HepG2 (cell line): ENCODE measurements around the gene PPM1F. TPM values are rescaled to one million over a fixed set of nuclear protein-coding genes. Genes with fewer than 3 reads are reported as not detected.

Experiments
- ARNT2 ChIP-seq: sonication (generic); formaldehyde crosslinking; IDR thresholded peaks from 2 replicates; pipeline ENCODE4 v1.8.0; 2022; ENCODE audit warnings: mild to moderate bottlenecking, low read depth, missing genetic modification reagents, moderate library complexity
- HOXA5 ChIP-seq: sonication (generic); formaldehyde crosslinking; IDR thresholded peaks from 2 replicates; pipeline ENCODE4 v1.4.0; 2020; ENCODE audit warnings: missing genetic modification reagents
- MEIS1 ChIP-seq: sonication (generic); formaldehyde crosslinking; IDR thresholded peaks from 2 replicates; pipeline ENCODE4 v1.9.0; 2021; ENCODE audit warnings: mild to moderate bottlenecking, missing genetic modification reagents, moderate library complexity, borderline replicate concordance
- NCOA1 ChIP-seq: sonication (generic); formaldehyde crosslinking; IDR thresholded peaks from 2 replicates; pipeline ENCODE4 v1.9.0; 2021; ENCODE audit warnings: missing genetic modification reagents
- NFKBIZ ChIP-seq: IDR thresholded peaks from 2 replicates; pipeline ENCODE4 v1.6.1; 2018; ENCODE audit warnings: missing genetic modification reagents, missing compliant biosample characterization
- PHF8 ChIP-seq: sonication (generic); formaldehyde crosslinking; IDR thresholded peaks from 2 replicates; pipeline ENCODE4 v1.5.0; 2020; ENCODE audit warnings: missing genetic modification reagents
- POGZ ChIP-seq: sonication (generic); formaldehyde crosslinking; IDR thresholded peaks from 2 replicates; pipeline ENCODE4 v1.4.0; 2020; ENCODE audit warnings: mild to moderate bottlenecking, missing genetic modification reagents
- PRPF4 ChIP-seq: fragments of 200-400 bp; formaldehyde crosslinking; IDR thresholded peaks from 2 replicates; pipeline ENCODE4 v1.6.1; 2016; ENCODE audit warnings: low read length, low read depth; ENCODE audit not compliant: poor library complexity, severe bottlenecking
- RBM39 ChIP-seq: fragments of 200-400 bp; formaldehyde crosslinking; IDR thresholded peaks from one replicate; pipeline ENCODE4 v1.6.1; 2018; ENCODE audit warnings: antibody characterized with exemption, mild to moderate bottlenecking, low read depth, low read length; ENCODE audit not compliant: poor library complexity, severe bottlenecking
- SALL2 ChIP-seq: sonication (generic); formaldehyde crosslinking; IDR thresholded peaks from 2 replicates; pipeline ENCODE4 v1.8.1; 2023; ENCODE audit warnings: mild to moderate bottlenecking, missing genetic modification reagents, inconsistent platforms
- TAF15 ChIP-seq: fragments of 200-400 bp; formaldehyde crosslinking; IDR thresholded peaks from one replicate; pipeline ENCODE4 v1.6.1; 2018; ENCODE audit warnings: mild to moderate bottlenecking, low read depth, low read length; ENCODE audit not compliant: poor library complexity, severe bottlenecking
- XRCC5 ChIP-seq: fragments of 200-400 bp; formaldehyde crosslinking; optimal IDR thresholded peaks from 2 replicates; pipeline ENCODE3; 2017; ENCODE audit warnings: mild to moderate bottlenecking, low read length
- ZFP41 ChIP-seq: sonication (generic); formaldehyde crosslinking; IDR thresholded peaks from 2 replicates; pipeline ENCODE4 v1.4.0; 2020; ENCODE audit warnings: mild to moderate bottlenecking, missing genetic modification reagents, borderline replicate concordance
- ZNF124 ChIP-seq: sonication (generic); formaldehyde crosslinking; IDR thresholded peaks from 2 replicates; pipeline ENCODE4 v1.4.0; 2020; ENCODE audit warnings: missing genetic modification reagents
- ZNF335 ChIP-seq: sonication (generic); formaldehyde crosslinking; IDR thresholded peaks from 2 replicates; pipeline ENCODE4 v1.4.0; 2020; ENCODE audit warnings: missing genetic modification reagents
- ZNF432 ChIP-seq: sonication (generic); formaldehyde crosslinking; IDR thresholded peaks from 2 replicates; pipeline ENCODE4 v1.5.0; 2020; ENCODE audit warnings: missing genetic modification reagents, mild to moderate bottlenecking, borderline replicate concordance
- ZNF598 ChIP-seq: sonication (generic); formaldehyde crosslinking; IDR thresholded peaks from 2 replicates; pipeline ENCODE4 v1.5.1; 2020; ENCODE audit warnings: mild to moderate bottlenecking, missing genetic modification reagents, borderline replicate concordance
- polyA plus RNA-seq, 8 experiments: library from polyadenylated mRNA; depleted of rRNA in 3 of 8; stranded (reverse) in 7 of 8; unstranded in 1 of 8; fragments of >200 nt; fragmentation: Illumina TruSeq in 4 of 8; extraction: Trizol in 4 of 8; gene quantifications; 2 replicates each; pipeline versions ENCODE4 v1.2.1 to v1.2.3, GENCODE V29; 2011 to 2016; ENCODE audit warnings: low read depth in 4 of 8, missing spikeins in 1 of 8, mixed read lengths in 1 of 8; ENCODE audit not compliant: insufficient read depth in 1 of 8
- total RNA-seq, 5 experiments: library from RNA; depleted of rRNA; stranded (reverse); fragments of >200 nt; fragmentation: Illumina TruSeq; extraction: Trizol; gene quantifications; 2 replicates each; pipeline ENCODE4 v1.2.3, GENCODE V29; 2016; ENCODE audit warnings: low read depth in 1 of 5
- TF ChIP-seq, protein P1 (sequence below): sonication (generic); formaldehyde crosslinking; IDR thresholded peaks from 2 replicates; pipeline ENCODE4 v1.4.0; 2020; ENCODE audit warnings: low read depth, mild to moderate bottlenecking, missing genetic modification reagents
- TF ChIP-seq, protein P2 (sequence below): sonication (generic); formaldehyde crosslinking; IDR thresholded peaks from 2 replicates; pipeline ENCODE4 v1.4.0; 2020; ENCODE audit warnings: missing genetic modification reagents
- TF ChIP-seq, protein P3 (sequence below): sonication (generic); formaldehyde crosslinking; IDR thresholded peaks from 2 replicates; pipeline ENCODE4 v1.5.0; 2020; ENCODE audit warnings: missing genetic modification reagents
- TF ChIP-seq, protein P4 (sequence below): sonication (generic); formaldehyde crosslinking; conservative IDR thresholded peaks from 2 replicates; pipeline ENCODE4 v1.4.0; 2020; ENCODE audit warnings: missing genetic modification reagents
- TF ChIP-seq, protein P5 (sequence below): sonication (generic); formaldehyde crosslinking; IDR thresholded peaks from 2 replicates; pipeline ENCODE4 v1.4.0; 2020; ENCODE audit warnings: mild to moderate bottlenecking, low read depth, missing genetic modification reagents
- TF ChIP-seq, protein P6 (sequence below): IDR thresholded peaks from 2 replicates; pipeline ENCODE4 v1.6.1; 2016; ENCODE audit warnings: missing biosample characterization, missing genetic modification reagents, low read depth

The PPM1F gene
- total and polyA plus RNA-seq, 2 of the 13 experiments (the other 11 are each of a cell fraction or from before 2014, with no cell fraction given), result 11.0 to 19.6 TPM

DNA sequence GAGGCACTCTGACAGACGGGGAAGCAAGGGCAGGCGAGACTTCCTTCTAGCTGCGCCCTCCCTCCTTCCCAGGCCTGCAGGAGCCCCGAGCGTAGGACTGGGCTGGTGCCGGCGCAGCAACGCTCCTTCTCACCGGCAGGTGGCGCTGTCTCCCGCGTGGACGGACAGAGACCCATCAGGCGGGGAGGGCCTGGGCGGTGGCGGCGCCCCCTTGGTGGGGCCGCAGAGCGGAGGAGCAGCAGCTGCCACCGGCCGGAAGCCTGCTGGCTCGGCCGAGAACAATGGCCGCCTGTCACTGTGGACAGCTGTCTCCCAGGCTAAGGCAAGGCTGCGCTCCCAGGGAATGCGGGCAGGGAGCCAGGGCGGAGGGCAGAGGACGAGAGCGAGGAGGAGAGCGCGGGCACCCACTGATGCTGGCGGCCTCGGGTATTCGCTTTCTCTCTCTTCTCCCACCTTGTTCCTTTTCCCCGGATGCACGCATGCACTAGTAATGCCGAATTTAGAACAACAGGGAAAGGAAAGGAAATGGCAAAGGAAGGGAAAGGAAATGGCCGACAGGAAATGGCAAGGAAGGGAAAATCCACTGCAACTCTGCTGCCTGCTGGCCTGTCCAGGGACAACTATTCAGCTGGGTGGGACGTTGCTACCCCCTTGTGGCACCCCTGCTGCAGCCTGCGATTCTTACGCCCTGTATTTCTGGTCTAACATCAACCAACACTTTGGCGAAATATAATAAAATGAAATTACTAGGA, 14.4 kb downstream of the PPM1F start (continued):
- TF ChIP-seq NCOA1 (CRISPR knock-in tag) (0 out of 2 replicates have a peak, but pooled peaks have one; percentile 76), ARNT2 (peak; percentile 81), POGZ (CRISPR knock-in tag) (peak; percentile 90), ZNF335 (CRISPR knock-in tag) (no peak), NFKBIZ (CRISPR knock-in tag) (no peak), PHF8 (CRISPR knock-in tag) (peak; percentile 68), ZNF598 (CRISPR knock-in tag) (no peak), ZNF124 (peak; percentile 18), TAF15 (peak; percentile 36), MEIS1 (CRISPR knock-in tag) (peak; percentile 80; the same call in 1 of the 2 replicates), HOXA5 (CRISPR knock-in tag) (0 out of 2 replicates have a peak, but pooled peaks have one; percentile 28), SALL2 (CRISPR knock-in tag) (peak; percentile 48; the same call in 1 of the 2 replicates), XRCC5 (peak; percentile 97), ZFP41 (CRISPR knock-in tag) (no peak), RBM39 (peak; percentile 93), ZNF432 (CRISPR knock-in tag) (no peak), PRPF4 (no peak)
- TF ChIP-seq, protein P1, sequence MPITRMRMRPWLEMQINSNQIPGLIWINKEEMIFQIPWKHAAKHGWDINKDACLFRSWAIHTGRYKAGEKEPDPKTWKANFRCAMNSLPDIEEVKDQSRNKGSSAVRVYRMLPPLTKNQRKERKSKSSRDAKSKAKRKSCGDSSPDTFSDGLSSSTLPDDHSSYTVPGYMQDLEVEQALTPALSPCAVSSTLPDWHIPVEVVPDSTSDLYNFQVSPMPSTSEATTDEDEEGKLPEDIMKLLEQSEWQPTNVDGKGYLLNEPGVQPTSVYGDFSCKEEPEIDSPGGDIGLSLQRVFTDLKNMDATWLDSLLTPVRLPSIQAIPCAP (CRISPR knock-in tag), result no peak
- TF ChIP-seq, protein P2, sequence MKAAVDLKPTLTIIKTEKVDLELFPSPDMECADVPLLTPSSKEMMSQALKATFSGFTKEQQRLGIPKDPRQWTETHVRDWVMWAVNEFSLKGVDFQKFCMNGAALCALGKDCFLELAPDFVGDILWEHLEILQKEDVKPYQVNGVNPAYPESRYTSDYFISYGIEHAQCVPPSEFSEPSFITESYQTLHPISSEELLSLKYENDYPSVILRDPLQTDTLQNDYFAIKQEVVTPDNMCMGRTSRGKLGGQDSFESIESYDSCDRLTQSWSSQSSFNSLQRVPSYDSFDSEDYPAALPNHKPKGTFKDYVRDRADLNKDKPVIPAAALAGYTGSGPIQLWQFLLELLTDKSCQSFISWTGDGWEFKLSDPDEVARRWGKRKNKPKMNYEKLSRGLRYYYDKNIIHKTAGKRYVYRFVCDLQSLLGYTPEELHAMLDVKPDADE, result no peak
- TF ChIP-seq, protein P3, sequence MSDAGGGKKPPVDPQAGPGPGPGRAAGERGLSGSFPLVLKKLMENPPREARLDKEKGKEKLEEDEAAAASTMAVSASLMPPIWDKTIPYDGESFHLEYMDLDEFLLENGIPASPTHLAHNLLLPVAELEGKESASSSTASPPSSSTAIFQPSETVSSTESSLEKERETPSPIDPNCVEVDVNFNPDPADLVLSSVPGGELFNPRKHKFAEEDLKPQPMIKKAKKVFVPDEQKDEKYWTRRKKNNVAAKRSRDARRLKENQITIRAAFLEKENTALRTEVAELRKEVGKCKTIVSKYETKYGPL (CRISPR knock-in tag), result no peak
- TF ChIP-seq, protein P4, sequence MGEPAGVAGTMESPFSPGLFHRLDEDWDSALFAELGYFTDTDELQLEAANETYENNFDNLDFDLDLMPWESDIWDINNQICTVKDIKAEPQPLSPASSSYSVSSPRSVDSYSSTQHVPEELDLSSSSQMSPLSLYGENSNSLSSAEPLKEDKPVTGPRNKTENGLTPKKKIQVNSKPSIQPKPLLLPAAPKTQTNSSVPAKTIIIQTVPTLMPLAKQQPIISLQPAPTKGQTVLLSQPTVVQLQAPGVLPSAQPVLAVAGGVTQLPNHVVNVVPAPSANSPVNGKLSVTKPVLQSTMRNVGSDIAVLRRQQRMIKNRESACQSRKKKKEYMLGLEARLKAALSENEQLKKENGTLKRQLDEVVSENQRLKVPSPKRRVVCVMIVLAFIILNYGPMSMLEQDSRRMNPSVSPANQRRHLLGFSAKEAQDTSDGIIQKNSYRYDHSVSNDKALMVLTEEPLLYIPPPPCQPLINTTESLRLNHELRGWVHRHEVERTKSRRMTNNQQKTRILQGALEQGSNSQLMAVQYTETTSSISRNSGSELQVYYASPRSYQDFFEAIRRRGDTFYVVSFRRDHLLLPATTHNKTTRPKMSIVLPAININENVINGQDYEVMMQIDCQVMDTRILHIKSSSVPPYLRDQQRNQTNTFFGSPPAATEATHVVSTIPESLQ (CRISPR knock-in tag), result no peak
- TF ChIP-seq, protein P5, sequence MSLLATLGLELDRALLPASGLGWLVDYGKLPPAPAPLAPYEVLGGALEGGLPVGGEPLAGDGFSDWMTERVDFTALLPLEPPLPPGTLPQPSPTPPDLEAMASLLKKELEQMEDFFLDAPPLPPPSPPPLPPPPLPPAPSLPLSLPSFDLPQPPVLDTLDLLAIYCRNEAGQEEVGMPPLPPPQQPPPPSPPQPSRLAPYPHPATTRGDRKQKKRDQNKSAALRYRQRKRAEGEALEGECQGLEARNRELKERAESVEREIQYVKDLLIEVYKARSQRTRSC, result no peak
- TF ChIP-seq, protein P6, sequence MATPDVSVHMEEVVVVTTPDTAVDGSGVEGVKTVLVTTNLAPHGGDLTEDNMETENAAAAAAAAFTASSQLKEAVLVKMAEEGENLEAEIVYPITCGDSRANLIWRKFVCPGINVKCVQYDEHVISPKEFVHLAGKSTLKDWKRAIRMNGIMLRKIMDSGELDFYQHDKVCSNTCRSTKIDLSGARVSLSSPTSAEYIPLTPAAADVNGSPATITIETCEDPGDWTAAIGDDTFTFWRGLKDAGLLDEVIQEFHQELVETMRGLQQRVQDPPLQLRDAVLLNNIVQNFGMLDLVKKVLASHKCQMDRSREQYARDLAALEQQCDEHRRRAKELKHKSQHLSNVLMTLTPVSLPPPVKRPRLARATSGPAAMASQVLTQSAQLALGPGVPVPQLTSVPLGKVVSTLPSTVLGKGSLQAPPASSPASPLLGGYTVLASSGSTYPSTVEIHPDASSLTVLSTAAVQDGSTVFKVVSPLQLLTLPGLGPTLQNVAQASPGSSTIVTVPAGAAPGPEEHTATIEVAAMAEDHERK (CRISPR knock-in tag), result no peak
